ENCODE measurements around the gene FES.
"Not testable (repeated sequence)": the region's sequence is repeated elsewhere in the genome, so short reads cannot be mapped to it uniquely, and the experiment has no call there.

FES gene

DNA sequence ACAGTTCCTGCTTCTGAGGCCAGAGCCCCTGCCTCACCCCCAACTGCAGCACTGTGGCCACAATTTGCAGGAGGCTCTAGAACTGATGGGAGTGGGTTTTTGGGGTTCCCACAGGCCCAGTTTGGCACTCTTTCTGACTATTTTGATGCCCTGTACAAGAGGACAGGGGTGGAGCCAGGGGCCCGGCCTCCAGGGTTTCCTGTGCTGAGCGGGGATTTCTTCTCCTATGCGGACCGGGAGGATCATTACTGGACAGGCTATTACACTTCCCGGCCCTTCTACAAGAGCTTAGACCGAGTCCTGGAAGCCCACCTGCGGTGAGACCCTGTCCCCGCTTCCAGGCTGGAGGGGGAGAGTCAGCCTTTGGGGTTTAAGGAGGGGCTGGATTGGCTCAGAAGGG, 25.7 kb downstream of the FES start:
- no peak for DNase-seq (ENCODE audit: low spot score)

DNA sequence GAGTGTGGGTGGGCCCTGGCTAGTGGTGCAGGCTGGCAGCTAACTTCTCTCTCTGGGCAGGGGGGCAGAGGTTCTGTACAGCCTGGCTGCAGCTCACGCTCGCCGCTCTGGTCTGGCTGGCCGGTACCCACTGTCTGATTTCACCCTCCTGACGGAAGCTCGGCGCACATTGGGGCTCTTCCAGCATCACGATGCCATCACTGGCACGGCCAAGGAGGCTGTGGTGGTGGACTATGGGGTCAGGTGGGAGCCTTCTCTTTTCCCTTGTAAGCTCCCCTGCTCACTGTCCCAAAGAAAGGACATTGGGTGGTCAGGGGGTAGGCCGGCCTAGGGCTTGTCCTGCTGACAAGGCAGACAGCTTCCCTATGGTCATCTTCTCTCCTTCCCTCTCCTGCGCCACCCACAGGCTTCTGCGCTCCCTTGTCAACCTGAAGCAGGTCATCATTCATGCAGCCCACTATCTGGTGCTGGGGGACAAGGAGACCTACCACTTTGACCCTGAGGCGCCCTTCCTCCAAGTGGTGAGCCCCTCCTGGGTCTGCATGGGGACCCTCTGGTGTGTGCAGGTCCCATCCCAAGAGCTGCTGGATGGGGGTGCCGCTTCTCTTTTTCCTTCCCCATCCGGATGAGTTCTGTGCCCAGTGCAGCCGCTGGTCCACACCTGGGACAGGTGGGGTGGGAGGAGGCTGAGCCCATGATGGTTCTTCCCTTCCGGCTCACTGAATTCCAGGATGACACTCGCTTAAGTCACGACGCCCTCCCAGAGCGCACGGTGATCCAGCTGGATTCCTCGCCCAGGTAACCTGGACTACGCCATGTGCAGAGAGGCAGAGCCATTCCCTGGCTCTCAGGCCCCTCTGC, 26.4 kb downstream of the FES start:
- DNase-seq (ENCODE audit: low spot score): no peak

DNA sequence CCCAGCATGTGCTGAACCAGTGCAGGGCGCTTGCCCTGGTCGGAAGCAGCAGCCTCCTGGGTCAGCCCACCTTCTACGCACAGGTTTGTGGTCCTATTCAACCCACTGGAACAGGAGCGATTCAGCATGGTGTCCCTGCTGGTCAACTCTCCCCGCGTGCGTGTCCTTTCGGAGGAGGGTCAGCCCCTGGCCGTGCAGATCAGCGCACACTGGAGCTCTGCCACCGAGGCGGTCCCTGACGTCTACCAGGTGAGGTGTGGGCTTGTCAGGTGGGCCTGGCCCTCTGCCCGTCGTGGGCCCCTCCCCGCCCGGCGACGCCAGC, 27.0 kb downstream of the FES start:
- no peak for DNase-seq (ENCODE audit: low spot score)

DNA sequence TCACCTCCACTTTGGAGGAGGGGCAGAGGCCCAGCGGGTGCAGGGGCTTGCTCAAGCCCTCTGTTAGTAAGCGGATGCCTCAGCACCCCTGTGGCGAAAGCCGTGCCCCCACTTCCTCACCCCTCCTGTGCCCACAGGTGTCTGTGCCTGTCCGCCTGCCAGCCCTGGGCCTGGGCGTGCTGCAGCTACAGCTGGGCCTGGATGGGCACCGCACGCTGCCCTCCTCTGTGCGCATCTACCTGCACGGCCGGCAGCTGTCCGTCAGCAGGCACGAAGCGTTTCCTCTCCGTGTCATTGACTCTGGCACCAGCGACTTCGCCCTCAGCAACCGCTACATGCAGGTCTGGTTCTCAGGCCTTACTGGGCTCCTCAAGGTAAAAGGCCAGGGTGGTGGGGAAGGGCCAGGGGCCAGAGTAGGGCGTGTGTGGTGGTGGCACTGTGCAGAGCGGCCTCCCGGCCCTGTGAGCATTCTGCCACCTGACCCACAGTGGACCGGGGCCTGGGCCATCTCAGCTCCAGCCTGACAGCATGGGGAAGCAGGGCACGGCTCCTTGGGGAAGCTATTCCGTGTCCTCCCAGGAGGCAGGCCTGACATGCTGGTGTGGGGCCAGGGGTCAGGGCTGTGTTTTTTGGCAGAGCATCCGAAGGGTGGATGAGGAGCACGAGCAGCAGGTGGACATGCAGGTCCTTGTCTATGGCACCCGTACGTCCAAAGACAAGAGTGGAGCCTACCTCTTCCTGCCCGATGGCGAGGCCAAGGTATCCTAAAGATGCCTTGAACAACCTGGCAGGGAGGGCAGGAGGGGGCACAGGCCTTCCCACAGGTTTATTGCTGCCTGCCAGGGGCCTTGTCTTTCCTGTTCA, 27.8 kb downstream of the FES start:
- DNase-seq (ENCODE audit: low spot score): no peak

DNA sequence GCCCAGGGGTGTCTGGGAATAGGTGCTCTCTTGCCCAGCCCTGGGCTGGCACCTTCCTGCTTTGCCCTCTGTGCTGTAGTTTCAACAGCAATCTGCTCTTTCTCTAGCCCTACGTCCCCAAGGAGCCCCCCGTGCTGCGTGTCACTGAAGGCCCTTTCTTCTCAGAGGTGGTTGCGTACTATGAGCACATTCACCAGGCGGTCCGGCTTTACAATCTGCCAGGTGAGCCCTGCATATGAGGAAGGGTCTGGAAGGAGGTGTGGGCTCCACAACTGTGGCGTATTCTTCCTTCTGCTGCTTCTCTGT, 28.4 kb downstream of the FES start:
- no peak for DNase-seq (ENCODE audit: low spot score)

DNA sequence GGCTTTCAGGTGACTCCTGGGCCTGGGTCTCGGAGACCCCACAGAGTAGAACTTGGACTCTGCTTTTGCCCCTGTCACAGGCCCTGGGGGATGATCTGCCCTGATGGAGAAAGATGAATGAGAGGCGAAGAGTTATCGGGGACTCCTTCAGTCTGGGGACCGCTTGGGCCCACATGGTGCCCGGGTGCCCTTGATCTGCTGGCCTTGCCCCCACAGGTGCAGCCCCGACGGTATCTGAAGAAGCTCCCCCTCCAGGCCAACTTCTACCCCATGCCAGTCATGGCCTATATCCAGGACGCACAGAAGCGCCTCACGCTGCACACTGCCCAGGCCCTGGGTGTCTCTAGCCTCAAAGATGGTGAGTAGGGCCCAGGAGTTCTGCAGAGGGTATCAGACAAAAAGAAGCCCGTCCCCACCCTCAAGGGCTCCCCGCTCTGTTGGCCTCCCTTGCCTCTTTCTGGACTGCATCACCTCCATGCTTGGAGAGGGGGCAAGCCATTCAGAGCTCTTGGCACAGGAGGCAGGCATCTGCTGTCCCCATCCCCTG, 29.2 kb downstream of the FES start:
- no peak for DNase-seq (ENCODE audit: low spot score)

DNA sequence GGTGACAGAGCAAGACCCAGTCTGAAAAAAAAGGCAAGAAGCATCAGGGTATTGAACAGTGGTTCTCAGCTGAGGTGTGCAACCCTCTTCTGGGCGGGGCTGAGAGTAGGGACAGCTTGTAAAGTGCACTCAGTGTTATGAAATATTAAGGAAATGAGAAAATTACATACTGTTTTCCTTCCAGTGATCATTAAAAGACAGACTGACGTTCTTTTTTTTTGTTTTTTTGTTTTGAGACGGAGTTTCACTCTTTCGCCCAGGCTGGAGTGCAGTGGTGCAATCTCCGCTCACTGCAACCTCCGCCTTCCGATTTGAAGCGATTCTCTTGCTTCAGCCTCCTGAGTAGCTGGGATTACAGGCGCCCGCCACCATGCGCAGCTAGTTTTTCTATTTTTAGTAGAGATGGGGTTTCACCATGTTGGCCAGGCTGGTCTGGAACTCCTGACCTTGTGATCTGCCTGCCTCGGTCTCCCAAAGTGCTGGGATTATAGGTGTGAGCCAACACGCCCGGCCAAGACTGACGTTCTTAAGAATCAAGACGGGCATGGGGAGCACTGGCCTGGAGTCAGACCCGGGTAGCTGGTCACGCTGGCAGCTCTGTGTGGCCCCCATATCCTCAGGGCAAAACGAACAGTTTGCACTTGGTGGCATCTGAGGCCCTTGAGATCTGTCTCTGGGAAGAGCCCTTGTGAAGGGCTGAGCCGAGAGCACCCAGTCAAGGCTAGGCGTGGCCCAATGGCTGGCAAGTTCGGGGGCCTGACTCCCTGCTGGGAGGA, 30.2 kb downstream of the FES start:
- DNase-seq (ENCODE audit: low spot score): no peak

DNA sequence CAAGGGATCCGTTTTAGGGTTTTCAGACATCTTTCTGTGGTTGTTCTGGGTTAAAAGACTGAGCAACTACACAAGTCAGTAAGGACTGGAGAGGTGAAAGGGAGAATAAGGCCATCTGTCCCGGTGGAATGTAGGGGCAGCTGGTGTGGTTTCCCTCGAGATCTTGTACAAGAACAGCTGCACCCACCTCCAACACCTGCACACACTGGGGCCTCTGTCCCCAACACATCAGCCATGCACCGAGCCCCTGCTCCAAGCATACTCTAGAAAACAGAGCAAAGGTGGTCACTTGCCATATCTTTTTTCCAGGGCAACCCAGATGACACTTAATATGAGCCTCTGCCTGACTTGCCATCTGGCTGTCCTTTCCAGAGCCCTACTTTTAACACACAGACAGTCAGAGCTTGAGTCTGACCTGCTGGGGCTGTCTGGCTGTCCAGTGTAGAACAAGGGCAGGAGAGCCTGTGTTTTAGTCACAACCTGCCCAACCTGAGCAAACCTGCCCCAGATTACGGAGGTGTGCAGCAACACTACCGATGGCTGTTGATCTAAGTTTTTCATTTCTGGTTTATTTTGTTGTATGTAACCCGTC, 31.0 kb downstream of the FES start:
- no peak for DNase-seq (ENCODE audit: low spot score)

DNA sequence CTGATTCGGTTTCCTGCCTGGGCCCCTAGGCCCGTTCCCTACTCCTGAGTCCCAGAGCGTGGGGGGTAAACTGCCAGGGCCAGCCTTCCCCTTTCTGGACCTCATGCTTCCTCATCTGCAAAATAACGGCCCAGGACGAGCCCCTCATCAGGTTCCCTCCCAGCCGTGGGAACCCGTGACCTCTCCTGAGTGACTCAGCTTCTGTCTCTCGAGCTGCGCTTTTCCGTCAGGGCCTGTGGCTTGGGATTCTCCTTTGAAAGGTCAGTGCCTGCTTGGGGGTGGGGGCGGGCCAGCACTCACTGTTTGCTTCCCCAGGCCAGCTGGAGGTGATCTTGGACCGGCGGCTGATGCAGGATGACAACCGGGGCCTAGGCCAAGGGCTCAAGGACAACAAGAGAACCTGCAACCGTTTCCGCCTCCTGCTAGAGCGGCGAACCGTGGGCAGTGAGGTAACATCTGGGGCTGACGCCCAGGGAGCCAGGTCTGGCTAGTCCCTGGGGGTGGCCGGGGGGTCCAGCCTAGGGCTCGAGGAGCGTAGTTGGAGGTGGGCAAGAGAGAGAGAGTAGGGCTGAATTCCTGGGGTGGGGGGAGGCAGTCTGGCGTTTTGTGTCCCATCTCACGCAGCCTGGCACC, 31.6 kb downstream of the FES start:
- DNase-seq (ENCODE audit: low spot score): no peak

DNA sequence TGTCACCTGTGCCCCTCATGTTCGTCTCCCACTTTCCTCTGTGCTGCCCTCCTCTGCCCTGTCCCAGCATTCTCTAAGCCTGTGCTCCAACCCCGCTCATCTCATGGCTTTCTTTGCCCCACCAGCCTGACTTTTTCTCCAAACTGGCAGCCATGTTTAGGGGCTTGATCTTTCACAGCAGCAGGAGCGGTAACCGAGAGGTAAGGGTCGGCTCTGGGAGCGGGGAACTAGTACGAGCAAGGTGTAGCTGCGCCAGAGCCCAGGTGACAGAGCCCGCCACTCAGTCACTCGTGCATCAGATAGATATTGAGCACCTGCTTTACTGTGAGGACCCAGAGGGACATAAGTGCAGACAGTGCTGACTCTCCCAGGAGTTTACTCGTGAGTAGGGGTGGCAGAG, 32.2 kb downstream of the FES start:
- no peak for DNase-seq (ENCODE audit: low spot score)

DNA sequence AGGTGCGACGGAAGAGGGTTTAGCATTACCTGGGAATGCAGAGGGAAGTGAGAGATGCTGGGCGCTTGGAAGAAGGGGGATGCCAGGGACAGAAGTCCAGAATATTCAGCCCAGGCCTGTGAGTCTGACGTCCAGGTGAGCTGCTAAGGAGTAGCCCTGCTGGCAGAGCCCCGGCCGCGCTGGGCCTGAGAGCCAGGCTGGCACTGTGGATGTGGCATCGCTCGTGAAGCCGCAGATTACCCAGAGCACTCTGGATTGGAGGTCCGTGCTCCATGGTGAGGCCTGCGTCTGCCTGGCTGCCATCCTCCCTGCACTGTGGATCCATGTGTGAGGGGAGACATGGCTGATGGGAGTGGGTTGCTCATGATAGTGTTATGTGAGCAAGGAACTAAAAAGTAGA, 33.3 kb downstream of the FES start:
- DNase-seq (ENCODE audit: low spot score): no peak

DNA sequence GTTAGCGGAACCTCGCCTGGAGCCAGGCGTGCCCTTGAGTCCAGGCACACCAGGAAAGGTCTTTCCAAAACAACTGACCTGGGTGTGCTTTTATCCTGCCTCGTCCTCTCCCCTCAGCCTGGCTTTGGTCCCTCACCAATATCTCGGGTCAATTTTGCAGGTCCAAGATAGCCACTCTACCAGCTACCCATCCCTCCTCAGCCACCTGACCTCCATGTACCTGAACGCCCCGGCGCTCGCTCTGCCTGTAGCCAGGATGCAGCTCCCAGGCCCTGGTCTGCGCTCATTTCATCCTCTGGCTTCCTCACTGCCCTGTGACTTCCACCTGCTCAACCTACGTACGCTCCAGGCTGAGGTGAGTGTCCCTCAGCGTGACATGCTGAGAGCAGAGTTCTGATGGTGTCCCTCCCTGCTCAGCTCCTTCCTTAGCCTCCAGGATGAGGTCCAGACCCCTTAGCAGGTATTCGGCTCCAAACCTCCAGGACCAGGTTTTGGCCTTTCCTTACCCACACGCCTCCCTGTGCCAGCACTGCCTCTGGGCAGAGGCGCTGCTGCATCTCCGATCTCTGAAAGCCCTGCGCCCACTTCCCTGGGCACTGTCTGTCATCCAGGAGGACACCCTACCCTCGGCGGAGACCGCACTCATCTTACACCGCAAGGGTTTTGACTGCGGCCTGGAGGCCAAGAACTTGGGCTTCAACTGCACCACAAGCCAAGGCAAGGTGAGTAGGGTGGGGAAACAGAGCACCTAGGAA, 33.9 kb downstream of the FES start:
- no peak for DNase-seq (ENCODE audit: low spot score)

DNA sequence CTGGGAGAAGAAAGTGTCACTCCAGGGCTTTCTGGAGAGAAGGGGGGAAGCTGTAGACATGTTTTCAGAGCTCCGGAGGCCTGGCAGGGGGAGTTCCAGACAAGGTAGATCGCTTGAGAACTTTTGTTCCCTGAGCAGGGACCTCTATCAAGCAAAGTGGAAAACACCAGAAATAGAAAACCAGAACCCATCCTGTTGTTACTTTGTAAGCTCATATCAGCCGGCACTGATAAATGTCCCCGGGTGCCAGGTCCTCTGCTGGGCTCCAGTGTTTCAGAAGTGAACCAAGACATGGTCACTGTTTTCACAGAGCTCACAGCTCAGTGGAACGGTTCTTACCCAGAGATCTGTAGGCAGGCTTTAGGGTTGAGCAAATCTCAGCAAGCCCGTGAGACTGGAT, 34.5 kb downstream of the FES start:
- no peak for DNase-seq (ENCODE audit: low spot score)

DNA sequence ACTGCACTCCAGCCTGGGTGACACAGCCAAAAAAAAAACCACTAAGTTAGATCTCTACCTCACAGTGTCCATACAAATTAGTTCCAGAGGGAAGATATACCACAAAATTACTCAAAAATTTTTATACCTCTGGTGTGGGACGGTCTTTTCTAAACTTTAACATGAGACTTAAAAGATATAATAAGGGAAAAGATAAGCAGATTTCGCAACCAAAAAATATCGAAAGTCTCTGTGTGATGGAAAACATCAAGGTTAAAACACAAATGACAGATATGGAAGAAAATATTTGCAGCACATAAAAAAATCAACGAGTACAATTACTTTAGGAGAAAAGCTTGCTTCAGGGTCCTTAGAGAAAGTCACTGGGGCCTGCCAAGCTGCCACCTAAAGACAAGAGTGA, 37.6 kb downstream of the FES start:
- DNase-seq (ENCODE audit: low spot score): no peak

DNA sequence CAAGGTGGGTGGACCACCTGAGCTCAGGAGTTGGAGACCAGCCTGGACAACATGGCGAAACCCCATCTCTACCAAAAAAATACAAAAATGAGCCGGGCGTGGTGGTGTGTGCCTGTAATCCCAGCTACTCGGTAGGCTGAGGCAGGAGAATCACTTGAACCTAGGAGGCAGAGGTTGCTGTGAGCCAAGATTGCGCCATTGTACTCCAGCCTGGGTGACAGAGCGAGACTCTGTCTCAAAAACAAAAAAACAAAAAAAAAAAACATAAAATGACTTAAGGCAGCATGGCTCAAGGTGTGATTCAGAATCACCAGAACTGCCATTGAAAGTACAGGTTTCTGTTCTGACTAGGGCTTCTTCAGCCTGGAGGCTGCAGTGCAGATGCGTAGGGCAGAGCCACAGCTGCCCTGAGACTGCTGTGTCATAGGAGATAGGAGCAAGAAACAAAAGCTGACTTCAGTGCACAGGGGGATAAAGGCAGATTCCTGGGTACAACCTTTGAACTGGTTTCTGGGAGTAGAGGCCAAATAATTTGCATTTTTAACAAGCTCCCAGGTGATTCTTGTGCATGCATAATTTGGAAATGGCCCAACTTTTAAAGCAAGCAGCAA, 38.5 kb downstream of the FES start:
- DNase-seq (ENCODE audit: low spot score): not testable (repeated sequence)

DNA sequence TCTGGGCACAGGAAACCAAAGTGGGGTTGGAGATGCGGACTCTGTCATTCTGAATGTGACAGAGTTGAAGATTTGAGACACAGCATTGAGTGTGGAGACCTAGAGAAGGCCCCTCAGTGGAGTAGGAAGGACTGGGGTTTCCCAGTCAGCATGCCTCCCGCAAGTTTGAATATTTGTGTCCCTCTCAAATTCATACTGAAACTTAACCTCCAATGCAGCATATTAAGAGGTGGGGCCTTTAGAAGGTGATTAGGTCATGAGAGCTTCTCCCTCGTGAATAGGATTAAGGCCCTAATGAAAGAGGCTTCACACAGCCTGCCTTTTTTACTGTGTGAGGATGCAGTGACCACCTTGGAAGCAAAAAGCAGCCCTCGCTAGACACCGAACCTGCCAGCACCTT, 40.1 kb downstream of the FES start:
- DNase-seq (ENCODE audit: low spot score): no peak

DNA sequence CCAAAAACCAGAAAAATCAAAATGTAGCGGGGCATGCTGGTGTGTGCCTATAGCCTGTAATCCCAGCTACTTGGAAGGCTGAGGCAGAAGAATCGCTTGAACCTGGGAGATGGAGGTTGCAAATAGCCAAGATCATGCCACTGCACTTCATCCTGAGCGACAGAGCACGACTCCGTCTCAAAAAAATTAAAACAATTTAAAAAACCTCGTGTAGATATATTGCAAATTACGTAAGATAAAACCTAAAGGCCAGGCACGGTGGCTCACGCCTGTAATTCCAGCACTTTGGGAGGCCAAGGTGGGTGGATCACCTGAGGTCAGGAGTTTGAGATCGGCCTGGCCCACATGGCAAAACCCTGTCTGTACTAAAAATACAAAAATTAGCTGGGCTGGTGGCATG, 42.5 kb downstream of the FES start:
- not testable (repeated sequence) for DNase-seq (ENCODE audit: low spot score)

DNA sequence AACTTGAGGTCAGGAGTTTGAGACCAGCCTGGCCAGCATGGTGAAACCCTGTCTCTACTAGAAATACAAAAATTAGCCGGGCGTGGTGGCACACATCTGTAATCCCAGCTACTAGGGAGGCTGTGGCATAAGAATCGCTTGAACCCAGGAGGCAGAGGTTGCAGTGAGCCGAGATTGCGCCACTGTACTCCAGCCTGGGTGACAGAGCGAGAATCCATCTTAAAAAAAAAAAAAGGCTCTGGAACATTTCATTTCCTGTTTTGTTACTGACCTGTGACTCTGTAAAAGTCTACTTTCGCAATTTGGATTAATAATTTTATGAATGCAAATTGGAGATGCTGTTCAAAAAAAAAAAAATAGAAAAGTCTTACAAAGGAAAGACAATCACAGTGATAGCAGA, 43.8 kb downstream of the FES start:
- not testable (repeated sequence) for DNase-seq (ENCODE audit: low spot score)

DNA sequence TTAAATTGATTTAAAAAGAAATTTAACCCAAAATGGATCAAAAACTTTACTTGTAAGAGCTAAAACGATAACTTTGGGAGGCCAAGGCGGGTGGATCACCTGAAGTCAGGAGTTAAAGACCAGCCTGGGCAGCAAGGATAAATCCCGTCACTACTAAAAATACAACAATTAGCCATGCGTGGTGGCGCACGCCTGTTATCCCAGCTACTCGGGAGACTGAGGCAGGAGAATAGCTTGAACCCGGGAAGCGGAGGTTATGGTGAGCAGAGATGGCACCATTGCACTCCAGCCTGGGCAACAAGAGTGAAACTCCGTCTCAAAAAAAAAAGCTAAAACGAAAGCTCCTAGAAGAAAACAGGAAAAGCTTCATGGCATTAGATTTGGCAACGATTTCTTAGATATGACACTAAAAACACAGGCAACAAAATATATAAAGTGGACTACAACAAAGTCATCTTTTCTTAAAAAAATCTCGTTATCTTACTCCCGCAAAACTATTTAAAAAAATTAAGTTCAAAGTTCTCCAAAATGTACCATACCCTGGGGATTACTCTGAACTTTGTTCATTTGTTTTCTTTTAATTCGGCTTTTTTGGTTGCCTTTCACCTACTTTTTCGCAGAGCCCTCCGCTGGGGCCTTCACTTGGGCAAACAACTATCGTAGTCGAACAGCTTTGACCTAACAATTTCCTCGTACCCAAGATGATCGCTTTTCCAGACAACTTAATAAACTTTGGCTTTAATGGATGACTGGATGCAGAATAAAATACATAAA, 45.1 kb downstream of the FES start:
- no peak for DNase-seq (ENCODE audit: low spot score)
